ENCODE measurements around the gene ISG15. TPM values are rescaled to one million over a fixed set of nuclear protein-coding genes. Genes with fewer than 3 reads are reported as not detected.
"Not testable (repeated sequence)": the region's sequence is repeated elsewhere in the genome, so short reads cannot be mapped to it uniquely, and the experiment has no call there.

The ISG15 gene
- total RNA-seq, 1 donor from 2014 or later, result 15.7 TPM

GRCh38 chr1:1044455-1045078 is 31.3 kb downstream of the ISG15 start:
- DNase-seq (ENCODE audit: low read depth), result no peak

- DNase-seq (ENCODE audit: low read depth), result no peak
Observed at GRCh38 chr1:1045129-1045528, 31.8 kb downstream of the ISG15 start.

GRCh38 chr1:1046243-1046642 is 32.9 kb downstream of the ISG15 start:
- no peak for DNase-seq (ENCODE audit: low read depth)

GRCh38 chr1:1046767-1047166 is 33.5 kb downstream of the ISG15 start:
- DNase-seq (ENCODE audit: low read depth), result no peak

GRCh38 chr1:1047407-1047806 is 34.1 kb downstream of the ISG15 start:
- no peak for DNase-seq (ENCODE audit: low read depth)

GRCh38 chr1:1047963-1048362 is 34.7 kb downstream of the ISG15 start:
- no peak for DNase-seq (ENCODE audit: low read depth)

- DNase-seq (ENCODE audit: low read depth), result no peak
Observed at GRCh38 chr1:1048765-1049164, 35.5 kb downstream of the ISG15 start.

- no peak for DNase-seq (ENCODE audit: low read depth)
Observed at GRCh38 chr1:1049318-1050165, 36.2 kb downstream of the ISG15 start.

GRCh38 chr1:1050577-1051052 is 37.3 kb downstream of the ISG15 start:
- DNase-seq (ENCODE audit: low read depth), result no peak

GRCh38 chr1:1051127-1051810 is 38.0 kb downstream of the ISG15 start:
- DNase-seq (ENCODE audit: low read depth), result no peak

GRCh38 chr1:1052003-1052840 is 38.9 kb downstream of the ISG15 start:
- no peak for DNase-seq (ENCODE audit: low read depth)

- DNase-seq (ENCODE audit: low read depth), result no peak
Observed at GRCh38 chr1:1053022-1053421, 39.7 kb downstream of the ISG15 start.

GRCh38 chr1:1053682-1054081 is 40.4 kb downstream of the ISG15 start:
- no peak for DNase-seq (ENCODE audit: low read depth)

- DNase-seq (ENCODE audit: low read depth), result no peak
Observed at GRCh38 chr1:1054099-1054700, 40.9 kb downstream of the ISG15 start.

- DNase-seq (ENCODE audit: low read depth), result no peak
Observed at GRCh38 chr1:1054971-1055370, 41.7 kb downstream of the ISG15 start.

GRCh38 chr1:1055841-1056736 is 42.8 kb downstream of the ISG15 start:
- no peak for DNase-seq (ENCODE audit: low read depth)

- not testable (repeated sequence) for DNase-seq (ENCODE audit: low read depth)
Observed at GRCh38 chr1:1057769-1058087, 44.4 kb downstream of the ISG15 start.

GRCh38 chr1:1058088-1058905 is 45.0 kb downstream of the ISG15 start:
- DNase-seq (ENCODE audit: low read depth), result no peak

- DNase-seq (ENCODE audit: low read depth), result no peak
Observed at GRCh38 chr1:1058921-1059493, 45.7 kb downstream of the ISG15 start.

All from renal cortical epithelial cell (primary cell).